Measurements from ENCODE around the gene PRR35. TPM values are rescaled to one million over a fixed set of nuclear protein-coding genes. Genes with fewer than 3 reads are reported as not detected.
A peak's percentile ranks its signal among the peaks of the same experiment; 100 is the strongest.

The PRR35 gene
- total and polyA plus RNA-seq, 5 experiments from 2014 or later = not detected

- Mint-ChIP-seq H3K27ac (peak overlapping the region in 1 of 10 donors; percentile 31), H3K4me1 (peaks cover 11 to 31% (median 16%) of the 10 kb centered on the region in 4 donors), H3K4me3 (no peak overlapping the region), H3K27me3 (no peaks in the 10 kb centered on the region), H3K9me3 (peaks cover 0 to 2% (median 0%) of the 10 kb centered on the region in 9 donors), H3K36me3 (peaks cover 0 to 2% (median 0%) of the 10 kb centered on the region in 3 donors)
- DNase-seq = no peak
- POLR2A ChIA-PET = no interaction called here
- ATAC-seq = no peak
Observed at GRCh38 chr16:608019-608418, 47.8 kb downstream of the PRR35 start.

DNA sequence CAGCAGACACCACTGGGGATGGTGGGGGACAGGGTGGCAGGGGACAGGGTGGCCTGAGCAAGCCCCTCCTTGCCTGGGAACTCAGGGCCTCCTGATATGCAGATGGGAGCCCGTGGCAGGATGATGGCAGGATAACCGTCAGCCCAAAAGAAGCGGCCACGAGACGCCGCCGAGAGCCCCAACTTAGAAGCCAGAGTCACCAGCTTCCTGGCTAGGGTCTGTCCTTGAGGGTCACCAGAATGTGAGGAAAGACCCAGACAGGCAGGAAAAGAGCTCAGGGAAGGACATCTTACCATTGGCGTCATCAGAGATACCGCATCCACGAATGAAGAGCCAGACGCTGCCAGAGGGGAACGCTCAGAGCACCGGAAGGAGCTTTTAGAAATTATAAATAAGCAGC, 49.1 kb downstream of the PRR35 start:
- peaks cover 0 to 2% (median 0%) of the 10 kb centered on the region in 3 donors for H3K36me3 Mint-ChIP-seq
- POLR2A ChIA-PET = no interaction called here
- peak overlapping the region in 2 of 10 donors; percentile 22 to 87 for H3K27ac Mint-ChIP-seq
- peaks cover 4 to 21% (median 10%) of the 10 kb centered on the region in 4 donors for H3K4me1 Mint-ChIP-seq
- peaks cover 0 to 2% (median 0%) of the 10 kb centered on the region in 9 donors for H3K9me3 Mint-ChIP-seq
- ATAC-seq = no peak
- no peak for DNase-seq
- H3K4me3 Mint-ChIP-seq = no peak overlapping the region
- no peaks in the 10 kb centered on the region for H3K27me3 Mint-ChIP-seq

- POLR2A ChIA-PET = no interaction called here
- no peak for ATAC-seq
- Mint-ChIP-seq H3K36me3 (peaks cover 0 to 2% (median 0%) of the 10 kb centered on the region in 3 donors), H3K27ac (no peak overlapping the region), H3K27me3 (no peaks in the 10 kb centered on the region), H3K4me1 (peaks cover 4 to 21% (median 10%) of the 10 kb centered on the region in 4 donors), H3K9me3 (peaks cover 0 to 2% (median 0%) of the 10 kb centered on the region in 9 donors), H3K4me3 (no peak overlapping the region)
- DNase-seq = no peak
Observed at GRCh38 chr16:609984-610383, 49.8 kb downstream of the PRR35 start.

DNA sequence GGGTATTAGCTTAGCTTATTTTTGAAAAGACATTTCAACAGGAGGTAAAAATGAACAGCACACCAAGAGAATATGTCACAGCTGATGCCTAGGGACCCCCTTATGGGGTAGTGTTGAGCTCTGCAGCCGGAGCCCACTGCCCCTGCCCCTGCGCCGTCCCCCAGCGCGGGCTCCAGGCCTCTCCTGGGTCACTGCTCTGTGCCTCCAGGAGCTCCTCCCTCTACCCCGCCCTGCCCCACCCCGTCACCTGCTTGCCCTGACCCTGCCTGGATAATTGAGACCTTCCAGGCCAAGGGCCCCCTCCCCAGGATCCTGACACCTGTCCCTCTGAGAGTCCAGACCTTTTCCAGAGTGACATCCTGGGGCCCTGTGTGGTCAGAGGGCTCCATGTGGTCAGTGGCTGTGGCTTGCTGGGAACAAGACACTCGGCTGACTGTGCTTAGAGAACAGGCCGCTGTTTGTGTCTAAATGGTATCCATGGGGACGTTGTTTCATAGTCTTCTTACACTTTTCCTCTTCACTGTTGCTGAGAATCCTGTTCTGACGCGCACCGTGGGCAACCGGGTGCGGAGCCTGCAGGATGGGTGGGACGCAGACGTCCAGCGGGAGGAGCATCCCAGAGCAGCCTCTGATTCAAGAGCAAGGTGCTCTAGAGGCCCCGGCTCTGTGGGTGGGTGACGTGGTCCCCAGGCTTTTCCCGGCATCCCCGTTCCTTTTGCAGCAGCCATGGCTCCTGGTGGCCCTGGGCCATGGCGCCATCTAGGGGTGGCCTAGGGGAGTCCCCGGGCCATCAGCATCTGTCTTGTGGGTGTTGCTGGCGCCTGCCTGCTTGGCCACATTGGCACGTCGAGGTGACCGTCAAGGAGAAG, 50.6 kb downstream of the PRR35 start:
- Mint-ChIP-seq H3K4me3 (no peak overlapping the region), H3K27ac (peak overlapping the region in 3 of 10 donors; percentile 44 to 80 (median 46)), H3K27me3 (no peaks in the 10 kb centered on the region), H3K4me1 (peaks cover 4 to 21% (median 10%) of the 10 kb centered on the region in 4 donors), H3K9me3 (no peaks in the 10 kb centered on the region), H3K36me3 (peaks cover 0 to 2% (median 0%) of the 10 kb centered on the region in 3 donors)
- POLR2A ChIA-PET = no interaction called here
- ATAC-seq = peak; percentile 66 to 73
- peak; percentile 32 to 74 (median 56) for DNase-seq

DNA sequence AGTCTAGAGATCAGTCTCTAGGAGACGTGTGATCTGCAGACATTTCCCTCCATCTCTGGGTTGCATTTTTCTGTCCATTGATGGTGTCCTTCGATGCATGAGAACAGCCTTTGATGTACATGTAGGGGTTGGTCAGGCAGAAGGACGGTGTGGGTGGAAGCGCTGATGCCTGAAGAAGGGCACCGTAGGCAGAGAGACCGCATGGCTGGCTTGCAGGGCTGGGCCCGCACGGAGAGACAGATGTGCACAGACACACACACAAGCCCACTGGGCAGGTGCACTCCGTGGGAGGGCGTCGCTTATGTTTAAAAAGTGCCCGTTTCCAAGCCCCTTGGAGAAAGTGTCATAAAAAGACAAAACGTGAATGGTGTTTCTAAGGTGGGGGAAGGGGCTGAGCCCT, 54.9 kb downstream of the PRR35 start:
- Mint-ChIP-seq H3K4me1 (peaks cover 4 to 7% (median 5%) of the 10 kb centered on the region in 4 donors), H3K27ac (peak overlapping the region in 1 of 10 donors; percentile 15), H3K36me3 (peaks cover 0 to 2% (median 0%) of the 10 kb centered on the region in 3 donors), H3K9me3 (no peaks in the 10 kb centered on the region), H3K4me3 (no peak overlapping the region), H3K27me3 (no peaks in the 10 kb centered on the region)
- ATAC-seq (no peak), DNase-seq (no peak)
- POLR2A ChIA-PET = no interaction called here

Small RNA genes within 50 kb of the gene (microRNA-seq; reads per million reads assigned to microRNA genes)
- gene MIR3176 (ENCODE audit: borderline microRNAs expressed) (not detected), gene MIR5587 (ENCODE audit: borderline microRNAs expressed) (not detected)

Other genes starting within 250 kb of the PRR35 start
- gene AXIN1, start 207.7 kb upstream of the PRR35 start, total RNA-seq = 10 to 100 TPM; 40.7 to 44.0 TPM
- gene AXIN1, start 207.7 kb upstream of the PRR35 start, polyA plus RNA-seq = 1 to 10 TPM; 1.6 to 4.1 (median 2.2) TPM
- gene MRPL28, start 189.9 kb upstream of the PRR35 start, total RNA-seq = 10 to 100 TPM; 32.4 to 33.3 TPM
- 10 to 100 TPM; 57.4 to 66.6 (median 64.7) TPM for gene MRPL28, start 189.9 kb upstream of the PRR35 start, polyA plus RNA-seq
- 10 to 100 TPM; 80.1 to 80.4 TPM for gene PGAP6, start 178.4 kb upstream of the PRR35 start, total RNA-seq
- gene PGAP6, start 178.4 kb upstream of the PRR35 start, polyA plus RNA-seq = 10 to 100 TPM; 19.5 to 38.1 (median 22.0) TPM
- gene NME4, start 163.2 kb upstream of the PRR35 start, total RNA-seq = 10 to 100 TPM; 29.7 to 33.2 TPM
- 10 to 100 TPM; 38.9 to 61.9 (median 60.7) TPM for gene NME4, start 163.2 kb upstream of the PRR35 start, polyA plus RNA-seq
- gene DECR2, start 158.5 kb upstream of the PRR35 start, total RNA-seq = 10 to 100 TPM in 1 of 2 experiments, 1 to 10 TPM in 1; 8.5 to 10.8 TPM
- gene DECR2, start 158.5 kb upstream of the PRR35 start, polyA plus RNA-seq = 10 to 100 TPM in 1 of 3 donors, 1 to 10 TPM in 2; 7.4 to 12.2 (median 8.5) TPM
- 10 to 100 TPM; 43.8 to 49.7 TPM for gene RAB11FIP3, start 134.7 kb upstream of the PRR35 start, total RNA-seq
- gene RAB11FIP3, start 134.7 kb upstream of the PRR35 start, polyA plus RNA-seq = 1 to 10 TPM; 1.3 to 5.0 (median 2.2) TPM
- 10 to 100 TPM; 63.1 to 63.2 TPM for gene CAPN15, start 32.7 kb upstream of the PRR35 start, total RNA-seq
- gene CAPN15, start 32.7 kb upstream of the PRR35 start, polyA plus RNA-seq = 1 to 10 TPM; 5.5 to 7.9 (median 6.0) TPM
- gene NHLRC4, start 6.6 kb downstream of the PRR35 start, total RNA-seq = 1 to 10 TPM; 4.7 to 5.3 TPM
- 1 to 10 TPM; 1.5 to 3.3 (median 1.7) TPM for gene NHLRC4, start 6.6 kb downstream of the PRR35 start, polyA plus RNA-seq
- 10 to 100 TPM; 55.8 to 59.0 TPM for gene PIGQ, start 9.6 kb downstream of the PRR35 start, total RNA-seq
- gene PIGQ, start 9.6 kb downstream of the PRR35 start, polyA plus RNA-seq = 10 to 100 TPM in 1 of 3 donors, 1 to 10 TPM in 2; 8.8 to 13.4 (median 9.3) TPM
- 10 to 100 TPM; 18.6 to 19.9 TPM for gene RAB40C, start 29.7 kb downstream of the PRR35 start, total RNA-seq
- 10 to 100 TPM in 1 of 3 donors, 1 to 10 TPM in 2; 5.8 to 14.6 (median 6.2) TPM for gene RAB40C, start 29.7 kb downstream of the PRR35 start, polyA plus RNA-seq
- gene WFIKKN1, start 70.6 kb downstream of the PRR35 start, total RNA-seq = under 1 TPM; 0.47 to 0.57 TPM
- under 1 TPM in 1 of 3 donors, not detected in 2; 0.07 TPM for gene WFIKKN1, start 70.6 kb downstream of the PRR35 start, polyA plus RNA-seq
- 10 to 100 TPM; 69.2 to 72.6 TPM for gene METTL26, start 75.9 kb downstream of the PRR35 start, total RNA-seq
- 10 to 100 TPM; 88.4 to 98.4 (median 89.8) TPM for gene METTL26, start 75.9 kb downstream of the PRR35 start, polyA plus RNA-seq
- gene MCRIP2, start 81.4 kb downstream of the PRR35 start, total RNA-seq = 10 to 100 TPM; 31.9 to 32.2 TPM
- 10 to 100 TPM; 28.1 to 36.6 (median 35.5) TPM for gene MCRIP2, start 81.4 kb downstream of the PRR35 start, polyA plus RNA-seq
- gene WDR90, start 89.0 kb downstream of the PRR35 start, total RNA-seq = 10 to 100 TPM; 17.8 to 19.2 TPM
- gene WDR90, start 89.0 kb downstream of the PRR35 start, polyA plus RNA-seq = 1 to 10 TPM in 2 of 3 donors, under 1 TPM in 1; 0.27 to 2.5 (median 1.5) TPM
- gene RHOT2, start 107.7 kb downstream of the PRR35 start, total RNA-seq = 100 to 1,000 TPM; 220 TPM
- gene RHOT2, start 107.7 kb downstream of the PRR35 start, polyA plus RNA-seq = 10 to 100 TPM; 25.1 to 44.8 (median 31.8) TPM
- gene RHBDL1, start 115.3 kb downstream of the PRR35 start, total RNA-seq = 1 to 10 TPM; 1.3 to 1.4 TPM
- gene RHBDL1, start 115.3 kb downstream of the PRR35 start, polyA plus RNA-seq = not detected
- 100 to 1,000 TPM in 1 of 2 experiments, 10 to 100 TPM in 1; 86.4 to 103 TPM for gene STUB1, start 120.0 kb downstream of the PRR35 start, total RNA-seq
- 100 to 1,000 TPM; 133 to 142 (median 135) TPM for gene STUB1, start 120.0 kb downstream of the PRR35 start, polyA plus RNA-seq
- gene JMJD8, start 123.9 kb downstream of the PRR35 start, total RNA-seq = 10 to 100 TPM; 40.8 to 41.2 TPM
- 10 to 100 TPM; 31.7 to 62.8 (median 46.0) TPM for gene JMJD8, start 123.9 kb downstream of the PRR35 start, polyA plus RNA-seq
- gene WDR24, start 130.0 kb downstream of the PRR35 start, total RNA-seq = 10 to 100 TPM; 16.1 to 18.4 TPM
- 10 to 100 TPM; 12.7 to 18.9 (median 14.7) TPM for gene WDR24, start 130.0 kb downstream of the PRR35 start, polyA plus RNA-seq
- 10 to 100 TPM; 28.4 to 29.3 TPM for gene FBXL16, start 145.4 kb downstream of the PRR35 start, total RNA-seq
- 10 to 100 TPM in 1 of 3 donors, 1 to 10 TPM in 2; 3.0 to 22.0 (median 9.5) TPM for gene FBXL16, start 145.4 kb downstream of the PRR35 start, polyA plus RNA-seq
- 10 to 100 TPM; 13.1 to 14.4 TPM for gene METRN, start 154.7 kb downstream of the PRR35 start, total RNA-seq
- gene METRN, start 154.7 kb downstream of the PRR35 start, polyA plus RNA-seq = 10 to 100 TPM; 22.1 to 40.9 (median 35.8) TPM
- gene ANTKMT, start 160.8 kb downstream of the PRR35 start, total RNA-seq = 10 to 100 TPM; 44.3 to 48.2 TPM
- gene ANTKMT, start 160.8 kb downstream of the PRR35 start, polyA plus RNA-seq = 100 to 1,000 TPM in 2 of 3 donors, 10 to 100 TPM in 1; 93.5 to 128 (median 113) TPM
- 10 to 100 TPM; 12.0 to 15.1 TPM for gene CCDC78, start 166.0 kb downstream of the PRR35 start, total RNA-seq
- gene CCDC78, start 166.0 kb downstream of the PRR35 start, polyA plus RNA-seq = 1 to 10 TPM in 2 of 3 donors, not detected in 1; 1.1 to 1.4 TPM
- 10 to 100 TPM; 50.1 to 67.0 TPM for gene HAGHL, start 166.7 kb downstream of the PRR35 start, total RNA-seq
- 1 to 10 TPM; 5.0 to 6.2 (median 6.0) TPM for gene HAGHL, start 166.7 kb downstream of the PRR35 start, polyA plus RNA-seq
- 10 to 100 TPM; 56.0 to 56.4 TPM for gene CIAO3, start 180.6 kb downstream of the PRR35 start, total RNA-seq
- gene CIAO3, start 180.6 kb downstream of the PRR35 start, polyA plus RNA-seq = 10 to 100 TPM; 13.7 to 25.7 (median 16.9) TPM
- not detected for gene MSLN, start 200.3 kb downstream of the PRR35 start, total RNA-seq
- gene MSLN, start 200.3 kb downstream of the PRR35 start, polyA plus RNA-seq = not detected
- 10 to 100 TPM; 27.7 to 29.1 TPM for gene RPUSD1, start 228.0 kb downstream of the PRR35 start, total RNA-seq
- gene RPUSD1, start 228.0 kb downstream of the PRR35 start, polyA plus RNA-seq = 10 to 100 TPM; 19.7 to 32.2 (median 22.0) TPM
- gene CHTF18, start 228.2 kb downstream of the PRR35 start, total RNA-seq = 10 to 100 TPM; 47.8 to 54.3 TPM
- gene CHTF18, start 228.2 kb downstream of the PRR35 start, polyA plus RNA-seq = 1 to 10 TPM; 3.5 to 4.3 (median 4.0) TPM
- gene GNG13, start 240.3 kb downstream of the PRR35 start, total RNA-seq = not detected
- gene GNG13, start 240.3 kb downstream of the PRR35 start, polyA plus RNA-seq = not detected